Measurements from ENCODE around the gene CTSO.

Gene CTSO

DNA sequence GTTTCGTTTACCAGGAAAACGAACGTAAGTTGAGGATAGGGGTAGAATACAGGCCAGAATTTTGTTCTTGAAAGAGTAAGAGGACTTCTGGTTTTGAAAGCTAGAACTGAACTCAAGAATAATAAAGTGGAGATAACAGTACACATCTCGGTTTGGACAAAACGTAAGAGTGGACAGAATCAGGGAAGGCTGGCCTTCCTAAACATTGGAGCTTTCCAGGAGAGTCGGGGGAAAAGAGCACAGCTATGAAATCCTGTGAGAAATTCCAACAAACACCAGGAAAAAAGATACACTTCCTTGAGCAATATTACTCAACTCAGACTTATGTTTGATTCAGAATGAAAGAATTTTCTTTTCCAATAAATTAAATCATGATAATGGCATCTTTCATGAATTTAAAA lies 1.2 kb downstream of the CTSO start:
- Histone ChIP-seq H3K36me3 (ENCODE audit: low read length) (no peaks in the 10 kb centered on the region), H4K20me1 (ENCODE audit: low read depth, low read length) (no peaks in the 10 kb centered on the region), H3K9ac (ENCODE audit: low read length) (no peak overlapping the region), H3K4me2 (ENCODE audit: low read depth, low read length, poor library complexity, severe bottlenecking) (no peak overlapping the region), H3K27ac (ENCODE audit: low read depth, low read length) (no peak overlapping the region), H3F3A (ENCODE audit: insufficient read depth) (no peaks in the 10 kb centered on the region; the same call in 1 of the 2 replicates), H2AFZ (ENCODE audit: low read depth, low read length, severe bottlenecking) (no peak overlapping the region), H3K79me2 (ENCODE audit: insufficient read depth, low read length) (no peaks in the 10 kb centered on the region), H3K9me2 (replicated peaks; ENCODE audit: insufficient read depth, low read length) (no peaks in the 10 kb centered on the region), H3K27me3 (ENCODE audit: low read length) (no peaks in the 10 kb centered on the region), H3K4me3 (ENCODE audit: insufficient read depth, low read length, poor library complexity, severe bottlenecking) (no peak overlapping the region), H3K9me3 (ENCODE audit: insufficient read depth, low read length) (no peaks in the 10 kb centered on the region)
- TF ChIP-seq CTCF (IDR thresholded peaks at IDR 0.05; ENCODE audit: insufficient read depth, low read length, poor library complexity, severe bottlenecking) (no peak), EZH2phosphoT487 (conservative IDR thresholded peaks at IDR 0.05; ENCODE audit: low read length) (no peak)

- TF ChIP-seq CTCF (IDR thresholded peaks at IDR 0.05; ENCODE audit: insufficient read depth, low read length, poor library complexity, severe bottlenecking) (no peak), EZH2phosphoT487 (conservative IDR thresholded peaks at IDR 0.05; ENCODE audit: low read length) (no peak)
- H3K4me3 ChIP-seq (ENCODE audit: insufficient read depth, low read length, poor library complexity, severe bottlenecking) = no peak overlapping the region
Measured at GRCh38 chr4:155950461-155950860, 3.2 kb downstream of the CTSO start.

GRCh38 chr4:155948541-155948940 lies 5.1 kb downstream of the CTSO start:
- H3K27ac ChIP-seq (ENCODE audit: low read depth, low read length) = no peak overlapping the region
- no peak overlapping the region for H3K9ac ChIP-seq (ENCODE audit: low read length)
- H3K4me3 ChIP-seq (ENCODE audit: insufficient read depth, low read length, poor library complexity, severe bottlenecking) = no peak overlapping the region
- H2AFZ ChIP-seq (ENCODE audit: low read depth, low read length, severe bottlenecking) = no peak overlapping the region
- no peaks in the 10 kb centered on the region for H3F3A ChIP-seq (ENCODE audit: insufficient read depth)
- H4K20me1 ChIP-seq (ENCODE audit: low read depth, low read length) = no peaks in the 10 kb centered on the region
- no peak overlapping the region for H3K4me2 ChIP-seq (ENCODE audit: low read depth, low read length, poor library complexity, severe bottlenecking)
- no peaks in the 10 kb centered on the region for H3K27me3 ChIP-seq (ENCODE audit: low read length)
- H3K36me3 ChIP-seq (ENCODE audit: low read length) = no peaks in the 10 kb centered on the region
- no peaks in the 10 kb centered on the region for H3K9me3 ChIP-seq (ENCODE audit: insufficient read depth, low read length)
- H3K9me2 ChIP-seq (replicated peaks; ENCODE audit: insufficient read depth, low read length) = no peaks in the 10 kb centered on the region
- no peaks in the 10 kb centered on the region for H3K79me2 ChIP-seq (ENCODE audit: insufficient read depth, low read length)
- TF ChIP-seq CTCF (IDR thresholded peaks at IDR 0.05; ENCODE audit: insufficient read depth, low read length, poor library complexity, severe bottlenecking) = no peak
- no peak for TF ChIP-seq EZH2phosphoT487 (conservative IDR thresholded peaks at IDR 0.05; ENCODE audit: low read length)

More at GRCh38 chr4:155950461-155950860, 3.2 kb downstream of the CTSO start:
- no peak overlapping the region for H2AFZ ChIP-seq (ENCODE audit: low read depth, low read length, severe bottlenecking)
- no peaks in the 10 kb centered on the region for H3K9me3 ChIP-seq (ENCODE audit: insufficient read depth, low read length)
- H4K20me1 ChIP-seq (ENCODE audit: low read depth, low read length) = no peaks in the 10 kb centered on the region
- H3K27ac ChIP-seq (ENCODE audit: low read depth, low read length) = no peak overlapping the region
- no peak overlapping the region for H3K9ac ChIP-seq (ENCODE audit: low read length)
- H3K36me3 ChIP-seq (ENCODE audit: low read length) = no peaks in the 10 kb centered on the region
- H3K4me2 ChIP-seq (ENCODE audit: low read depth, low read length, poor library complexity, severe bottlenecking) = no peak overlapping the region
- H3F3A ChIP-seq (ENCODE audit: insufficient read depth) = no peaks in the 10 kb centered on the region; the same call in 1 of the 2 replicates
- no peaks in the 10 kb centered on the region for H3K79me2 ChIP-seq (ENCODE audit: insufficient read depth, low read length)
- no peaks in the 10 kb centered on the region for H3K9me2 ChIP-seq (replicated peaks; ENCODE audit: insufficient read depth, low read length)
- no peaks in the 10 kb centered on the region for H3K27me3 ChIP-seq (ENCODE audit: low read length)
